ENCODE measurements around the gene TGFB1I1.

DNA sequence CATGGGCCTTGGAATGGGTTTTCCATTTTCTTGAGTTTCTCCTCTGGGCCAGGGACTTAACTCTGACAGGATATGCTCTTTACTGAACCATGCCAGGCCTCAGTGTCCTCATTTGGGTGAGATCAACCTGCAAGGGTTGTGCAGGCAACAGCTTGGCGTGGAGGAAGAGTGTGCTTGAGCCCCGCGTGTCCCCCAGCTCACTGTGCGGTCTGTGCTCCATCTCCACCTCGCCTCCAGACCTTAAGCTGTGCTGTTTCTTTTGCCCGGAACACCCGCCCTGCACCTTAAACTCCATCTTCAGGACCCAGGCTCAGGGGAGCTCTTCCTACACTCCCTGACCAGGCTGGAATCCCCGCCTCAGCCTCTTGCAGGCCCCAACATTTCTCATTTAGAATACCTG is 26.5 kb downstream of the TGFB1I1 start:
- no peak for TF ChIP-seq POLR2A (IDR thresholded peaks at IDR 0.05; ENCODE audit: extremely low read depth, insufficient read length)
- TF ChIP-seq, protein P1, sequence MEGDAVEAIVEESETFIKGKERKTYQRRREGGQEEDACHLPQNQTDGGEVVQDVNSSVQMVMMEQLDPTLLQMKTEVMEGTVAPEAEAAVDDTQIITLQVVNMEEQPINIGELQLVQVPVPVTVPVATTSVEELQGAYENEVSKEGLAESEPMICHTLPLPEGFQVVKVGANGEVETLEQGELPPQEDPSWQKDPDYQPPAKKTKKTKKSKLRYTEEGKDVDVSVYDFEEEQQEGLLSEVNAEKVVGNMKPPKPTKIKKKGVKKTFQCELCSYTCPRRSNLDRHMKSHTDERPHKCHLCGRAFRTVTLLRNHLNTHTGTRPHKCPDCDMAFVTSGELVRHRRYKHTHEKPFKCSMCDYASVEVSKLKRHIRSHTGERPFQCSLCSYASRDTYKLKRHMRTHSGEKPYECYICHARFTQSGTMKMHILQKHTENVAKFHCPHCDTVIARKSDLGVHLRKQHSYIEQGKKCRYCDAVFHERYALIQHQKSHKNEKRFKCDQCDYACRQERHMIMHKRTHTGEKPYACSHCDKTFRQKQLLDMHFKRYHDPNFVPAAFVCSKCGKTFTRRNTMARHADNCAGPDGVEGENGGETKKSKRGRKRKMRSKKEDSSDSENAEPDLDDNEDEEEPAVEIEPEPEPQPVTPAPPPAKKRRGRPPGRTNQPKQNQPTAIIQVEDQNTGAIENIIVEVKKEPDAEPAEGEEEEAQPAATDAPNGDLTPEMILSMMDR (IDR thresholded peaks at IDR 0.05; ENCODE audit: low read depth, low read length), result no peak
- TF ChIP-seq MYC (IDR thresholded peaks at IDR 0.05; ENCODE audit: low read depth, low read length), result no peak
- no peak for TF ChIP-seq MAX (IDR thresholded peaks at IDR 0.05; ENCODE audit: low read depth, low read length)
